HG03095 (cell line): Measurements from ENCODE around the gene BAIAP2L2.
"Not testable (repeated sequence)": the region's sequence is repeated elsewhere in the genome, so short reads cannot be mapped to it uniquely, and the experiment has no call there.

Experiments used
- ATAC-seq: cut with Tn5 transposase; IDR thresholded peaks from one replicate; pipeline ENCODE4 v1.9.1; 2021; ENCODE audit warnings: moderate library complexity; ENCODE audit not compliant: unreplicated experiment

BAIAP2L2 gene

DNA sequence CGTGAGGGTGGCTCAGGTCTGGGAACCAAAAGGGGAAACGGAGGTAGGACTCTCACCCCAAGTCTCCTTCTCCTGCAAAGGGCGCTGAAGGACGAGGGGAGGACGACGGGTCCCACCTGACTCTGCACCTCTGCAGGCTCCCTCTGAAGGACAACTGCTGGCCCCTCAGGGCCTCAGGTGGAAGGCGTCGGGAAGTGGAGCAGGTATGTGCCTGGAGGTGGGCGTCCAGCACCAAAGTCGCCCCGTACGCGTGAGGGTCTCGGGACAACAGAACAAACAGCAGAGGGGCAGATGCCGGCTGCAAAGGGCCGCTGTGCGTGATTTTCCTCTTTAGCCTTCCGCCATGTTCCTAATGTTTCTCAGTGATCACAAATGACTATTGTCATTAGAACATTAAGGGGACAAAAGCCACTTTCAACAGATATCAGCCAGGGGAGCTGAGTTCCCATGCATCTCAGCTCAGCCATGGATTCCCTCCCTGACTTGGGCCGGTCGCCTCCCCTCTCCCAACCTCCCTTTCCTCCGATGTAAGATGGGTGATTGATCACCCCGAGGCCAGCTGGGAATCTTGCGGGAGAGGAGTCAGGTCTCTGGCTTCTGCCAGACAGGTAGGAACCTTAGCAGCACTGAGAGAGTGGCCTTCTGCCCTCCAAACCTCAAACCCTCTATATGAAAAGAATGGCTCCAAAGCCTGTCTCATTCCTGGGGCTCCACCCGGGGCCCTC is 27.3 kb downstream of the BAIAP2L2 start:
- ATAC-seq: no peak

DNA sequence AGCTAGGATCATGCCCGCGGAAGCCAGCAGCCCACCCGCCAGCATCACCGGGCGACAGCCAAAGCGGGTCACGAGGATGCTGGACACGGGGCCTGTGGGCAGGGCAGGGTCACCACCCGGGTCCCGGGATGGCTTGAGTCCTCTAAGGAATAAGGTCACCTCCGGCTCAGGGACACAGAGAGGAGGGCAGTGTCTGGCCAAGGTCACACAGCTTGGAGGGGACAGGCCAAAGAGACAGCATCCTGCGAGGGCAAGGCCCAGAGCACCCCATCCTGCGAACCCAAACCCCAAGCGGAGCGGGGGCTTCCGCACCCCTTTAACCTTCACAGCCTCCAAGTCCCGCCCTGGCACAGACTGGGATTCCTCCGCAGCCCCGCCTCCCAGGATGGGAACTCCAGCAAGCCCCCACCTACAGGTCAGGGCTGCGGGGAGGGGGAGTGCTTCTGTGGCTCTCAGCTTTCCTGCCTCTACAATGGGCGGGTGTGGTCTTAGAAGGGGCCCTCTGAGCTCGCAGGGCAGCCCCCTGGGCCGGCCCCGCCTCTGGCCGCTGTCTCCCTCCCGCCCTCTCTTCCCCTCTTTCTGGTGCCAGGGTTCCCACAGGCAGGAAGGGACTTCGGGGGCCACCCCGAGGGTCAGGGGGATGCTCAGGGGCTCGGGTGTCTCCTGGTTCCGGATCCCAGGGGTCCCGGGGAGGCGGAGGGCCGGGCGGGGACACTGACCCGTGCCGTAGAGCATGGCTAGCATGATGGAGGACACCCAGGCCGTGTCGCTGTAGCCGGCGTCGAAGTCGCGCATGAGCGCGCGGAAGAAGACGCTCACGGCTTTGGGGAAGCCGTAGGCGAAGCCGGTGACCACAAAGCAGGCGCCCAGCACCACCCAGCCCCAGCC is 28.3 kb downstream of the BAIAP2L2 start:
- no peak for ATAC-seq

DNA sequence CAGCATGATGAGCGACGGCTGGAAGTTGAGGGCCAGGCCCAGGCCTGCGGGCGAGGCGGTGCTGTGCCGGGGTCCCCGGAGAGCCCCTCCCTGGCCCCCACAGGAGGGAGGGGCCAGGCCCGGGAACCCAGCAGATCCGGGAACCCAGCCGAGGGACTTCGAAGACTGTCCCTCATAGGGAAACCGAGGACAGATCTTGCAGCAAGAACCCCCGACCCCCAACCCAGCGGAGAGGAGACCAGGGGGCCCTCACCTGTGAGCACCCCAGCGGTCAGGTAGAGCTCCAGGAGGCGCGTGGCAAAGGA is 28.9 kb downstream of the BAIAP2L2 start:
- no peak for ATAC-seq

DNA sequence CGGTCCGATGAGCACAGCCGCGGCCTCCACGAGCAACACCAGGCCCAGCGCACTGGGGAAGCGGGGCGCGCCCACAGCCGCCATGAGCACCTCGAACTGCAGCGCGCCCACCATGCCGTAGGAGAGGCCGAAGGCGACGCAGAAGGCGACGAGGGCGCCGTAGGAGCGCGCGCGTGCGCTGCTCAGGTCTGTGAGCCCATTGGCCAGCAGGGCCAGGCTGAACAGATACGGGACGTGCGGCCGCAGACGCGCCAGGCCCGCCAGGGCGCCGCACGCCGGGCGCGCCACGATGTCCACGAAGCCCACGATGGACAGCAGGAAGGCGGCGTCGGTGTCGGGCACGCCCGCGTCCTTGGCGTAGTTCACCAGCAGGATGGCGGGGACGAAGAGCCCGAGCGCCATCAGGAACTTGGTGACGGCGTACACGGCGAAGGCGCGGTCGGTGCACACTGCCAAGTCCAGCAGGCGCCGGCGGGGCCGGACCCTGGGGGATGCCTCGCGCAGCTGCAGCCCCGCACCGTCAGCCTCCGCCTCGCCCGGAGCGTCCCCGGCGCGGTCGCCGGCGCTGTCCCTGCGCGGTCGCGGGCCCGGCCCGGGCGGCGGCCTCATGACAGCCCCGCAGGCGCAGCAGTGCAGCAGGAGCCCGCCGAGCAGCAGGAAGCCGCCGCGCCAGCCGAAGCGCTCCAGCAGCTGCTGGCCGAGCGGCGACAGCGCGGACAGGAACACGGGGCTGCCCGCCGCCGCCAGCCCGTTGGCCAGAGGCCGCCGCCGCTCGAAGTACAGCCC is 29.4 kb downstream of the BAIAP2L2 start:
- ATAC-seq: no peak

DNA sequence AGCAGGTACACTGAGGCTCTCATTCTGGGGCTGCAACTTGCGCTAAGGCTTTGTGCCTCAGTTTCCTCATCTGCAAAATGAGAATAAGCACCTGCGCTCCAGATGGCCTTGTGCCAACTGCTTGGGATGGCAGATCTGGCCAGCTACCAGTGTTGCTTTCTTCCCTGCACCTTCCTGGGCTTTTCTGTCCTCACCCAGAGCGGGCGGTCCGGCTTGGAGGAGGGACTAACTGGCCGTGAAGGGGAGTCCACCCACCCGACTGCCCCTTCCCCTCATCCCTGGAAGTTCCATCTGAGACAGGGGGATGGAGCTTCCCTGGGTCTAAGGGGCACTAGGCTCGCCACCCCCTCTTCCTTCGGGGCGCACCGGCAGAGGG is 30.0 kb downstream of the BAIAP2L2 start:
- ATAC-seq: no peak

DNA sequence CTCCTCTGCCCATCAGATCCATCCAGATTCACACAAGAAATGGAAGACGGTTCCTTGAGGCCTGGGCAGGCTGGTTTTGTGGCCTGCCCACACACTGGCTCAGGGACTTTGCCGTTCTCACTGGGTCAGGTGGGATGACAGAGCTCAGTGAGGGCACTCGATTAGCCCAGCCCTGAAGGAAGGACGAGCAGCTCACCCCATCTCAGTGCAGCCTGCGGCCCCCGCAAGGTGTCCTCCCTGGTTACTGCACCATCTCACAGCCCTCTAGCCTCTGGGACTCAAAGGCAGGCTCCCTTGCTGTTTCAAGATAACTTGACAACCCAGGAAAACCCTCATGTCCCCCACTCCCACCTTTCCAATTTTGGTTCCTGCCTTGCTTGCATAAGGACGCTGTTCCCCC is 30.7 kb downstream of the BAIAP2L2 start:
- no peak for ATAC-seq

DNA sequence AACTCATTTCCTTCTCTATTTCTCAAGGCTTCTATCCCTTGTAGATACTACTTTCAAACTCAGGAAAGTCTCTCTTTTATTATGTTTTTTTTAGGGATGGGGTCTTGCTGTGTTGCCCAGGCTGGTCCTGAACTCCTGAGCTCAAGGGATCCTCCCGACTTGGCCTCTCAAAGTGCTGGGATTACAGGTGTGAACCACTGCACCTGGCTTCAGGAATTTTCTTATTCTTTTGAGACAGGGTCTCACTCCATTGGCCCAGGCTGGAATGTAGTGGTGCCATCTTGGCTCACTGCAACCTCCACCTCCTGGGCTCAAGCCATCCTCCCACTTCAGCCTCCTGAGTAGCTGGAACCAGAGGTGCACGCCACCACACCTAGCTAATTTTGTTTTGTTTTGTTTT is 31.3 kb downstream of the BAIAP2L2 start:
- not testable (repeated sequence) for ATAC-seq

DNA sequence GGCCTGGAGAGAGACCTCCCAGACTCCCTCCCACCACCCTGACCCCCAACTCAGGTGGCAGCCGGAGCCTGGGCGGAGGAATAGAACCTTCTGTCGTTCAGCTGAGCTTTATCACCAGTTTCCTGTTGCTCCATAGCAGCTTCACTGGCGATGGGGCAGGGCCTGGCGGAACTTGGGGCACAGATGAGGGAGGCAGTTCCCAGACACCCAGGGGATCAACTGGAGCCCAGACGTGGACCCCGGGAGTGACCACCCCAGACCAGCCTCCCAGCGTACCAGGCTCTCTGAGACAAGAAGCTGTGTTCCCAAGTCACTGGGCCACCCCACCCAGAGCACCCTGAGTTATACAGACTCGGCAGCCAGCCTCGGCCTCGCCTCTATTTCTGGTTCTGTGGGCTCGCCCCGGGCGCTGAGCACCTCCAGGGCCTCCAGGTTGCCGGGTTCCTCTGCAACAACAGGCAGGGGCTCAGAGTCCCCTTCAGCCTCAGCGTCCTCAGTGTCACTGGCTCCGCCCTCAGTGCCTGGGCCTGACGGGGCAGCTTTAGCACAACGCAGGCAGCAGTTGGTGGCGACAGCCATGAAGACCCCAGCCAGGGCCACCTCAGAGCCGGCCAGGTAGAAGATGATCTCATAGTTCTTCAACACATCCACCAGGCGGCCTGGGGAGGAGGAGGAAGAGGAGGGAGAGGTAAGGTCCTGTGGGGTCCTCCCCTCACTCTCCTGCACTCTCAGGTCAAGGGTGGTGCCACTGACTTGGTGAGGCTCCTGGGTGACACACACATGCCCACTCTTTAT is 32.2 kb downstream of the BAIAP2L2 start:
- no peak for ATAC-seq

DNA sequence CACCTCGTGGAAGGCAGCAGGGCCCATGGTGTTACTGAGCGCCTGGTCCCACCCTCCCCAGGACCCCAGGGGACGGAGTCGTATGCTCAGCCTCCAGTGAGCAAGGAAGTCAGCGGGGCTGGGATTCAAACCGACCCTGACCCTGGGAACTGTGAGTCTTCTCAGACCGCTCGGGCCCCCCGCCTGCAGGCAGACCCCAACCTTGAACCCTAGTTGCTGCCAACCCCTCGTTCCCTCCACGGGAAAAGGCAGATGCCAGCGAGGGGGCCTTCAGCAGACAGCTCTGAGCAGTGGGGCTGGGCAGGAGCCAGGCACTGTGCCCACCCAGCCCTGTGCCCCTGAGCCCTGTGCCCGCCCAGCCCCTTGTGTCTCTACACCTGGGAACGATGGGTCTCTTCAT is 32.9 kb downstream of the BAIAP2L2 start:
- no peak for ATAC-seq

DNA sequence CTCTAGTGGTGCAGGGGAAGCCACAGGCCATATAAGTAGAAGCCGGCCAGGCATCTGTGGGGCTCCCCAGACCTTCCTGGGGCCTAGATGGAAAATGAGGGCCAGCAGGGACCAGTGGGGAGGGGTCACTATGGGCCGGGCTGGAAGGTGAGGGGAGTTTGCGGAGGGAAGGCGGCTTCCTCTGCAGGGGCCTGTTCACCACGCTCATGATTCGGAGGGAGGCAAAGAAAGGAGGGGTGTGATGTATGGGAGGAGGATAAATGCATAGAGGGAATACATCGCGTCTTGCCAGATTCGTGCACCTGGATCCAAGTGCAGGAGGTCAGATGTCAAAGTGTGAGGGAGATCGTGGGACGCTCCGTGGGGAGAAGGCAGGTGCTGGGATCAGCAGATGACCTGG is 33.4 kb downstream of the BAIAP2L2 start:
- no peak for ATAC-seq

DNA sequence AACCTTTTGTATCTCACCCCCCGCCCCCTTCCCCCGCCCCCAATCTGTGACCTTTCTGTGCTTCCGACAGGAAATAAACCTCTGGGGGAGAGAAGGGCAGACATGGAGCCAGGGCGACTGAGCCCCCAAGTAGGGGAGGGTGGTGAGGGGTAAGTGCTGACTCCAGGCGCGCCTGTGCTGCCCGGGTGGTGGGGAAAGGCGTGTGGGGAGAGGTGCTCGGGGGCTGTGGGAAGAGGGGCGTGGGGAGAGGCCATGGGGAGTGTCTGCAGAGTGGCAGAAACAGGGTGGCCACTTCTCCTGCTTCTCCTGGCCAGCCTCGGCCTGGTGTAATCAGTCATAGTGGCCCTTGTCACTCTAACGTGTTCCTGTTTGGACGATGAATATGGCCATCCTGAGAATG is 34.5 kb downstream of the BAIAP2L2 start:
- ATAC-seq: no peak

DNA sequence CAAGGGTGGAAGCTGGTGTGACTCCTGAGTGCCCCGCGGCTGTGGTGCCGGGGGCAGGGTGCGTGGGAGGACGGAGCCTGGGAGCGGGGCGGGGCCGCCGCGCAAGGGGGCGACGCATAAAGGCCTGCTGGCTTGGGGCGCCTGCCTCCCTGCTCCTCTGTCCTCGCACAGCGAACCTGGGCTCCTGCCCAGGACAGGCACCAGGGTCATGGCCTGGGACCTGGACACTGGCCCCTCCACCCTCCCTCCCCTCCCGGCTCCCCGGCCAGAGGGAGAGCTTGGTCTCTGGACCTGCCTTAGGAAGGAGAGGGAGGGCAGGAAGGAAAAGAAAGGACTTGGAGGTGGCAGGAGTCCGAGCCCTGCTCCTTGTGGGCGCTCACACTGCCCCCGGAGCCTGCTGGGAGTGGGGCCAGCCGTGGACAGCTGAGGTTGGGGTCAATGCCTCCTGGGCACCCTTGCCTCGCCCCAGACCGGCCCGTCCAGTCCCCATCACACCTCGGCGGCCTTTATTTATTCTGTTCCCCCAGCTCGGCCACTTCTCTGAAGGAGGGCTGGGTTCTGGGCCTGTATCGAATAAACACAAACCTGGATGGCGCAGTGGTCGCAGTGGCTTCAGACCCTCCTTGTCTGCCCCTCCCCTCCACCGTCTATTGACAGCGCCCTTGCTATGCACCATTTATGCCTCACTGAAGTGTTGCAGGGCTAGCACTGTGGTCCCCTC is 35.2 kb downstream of the BAIAP2L2 start:
- ATAC-seq: no peak

DNA sequence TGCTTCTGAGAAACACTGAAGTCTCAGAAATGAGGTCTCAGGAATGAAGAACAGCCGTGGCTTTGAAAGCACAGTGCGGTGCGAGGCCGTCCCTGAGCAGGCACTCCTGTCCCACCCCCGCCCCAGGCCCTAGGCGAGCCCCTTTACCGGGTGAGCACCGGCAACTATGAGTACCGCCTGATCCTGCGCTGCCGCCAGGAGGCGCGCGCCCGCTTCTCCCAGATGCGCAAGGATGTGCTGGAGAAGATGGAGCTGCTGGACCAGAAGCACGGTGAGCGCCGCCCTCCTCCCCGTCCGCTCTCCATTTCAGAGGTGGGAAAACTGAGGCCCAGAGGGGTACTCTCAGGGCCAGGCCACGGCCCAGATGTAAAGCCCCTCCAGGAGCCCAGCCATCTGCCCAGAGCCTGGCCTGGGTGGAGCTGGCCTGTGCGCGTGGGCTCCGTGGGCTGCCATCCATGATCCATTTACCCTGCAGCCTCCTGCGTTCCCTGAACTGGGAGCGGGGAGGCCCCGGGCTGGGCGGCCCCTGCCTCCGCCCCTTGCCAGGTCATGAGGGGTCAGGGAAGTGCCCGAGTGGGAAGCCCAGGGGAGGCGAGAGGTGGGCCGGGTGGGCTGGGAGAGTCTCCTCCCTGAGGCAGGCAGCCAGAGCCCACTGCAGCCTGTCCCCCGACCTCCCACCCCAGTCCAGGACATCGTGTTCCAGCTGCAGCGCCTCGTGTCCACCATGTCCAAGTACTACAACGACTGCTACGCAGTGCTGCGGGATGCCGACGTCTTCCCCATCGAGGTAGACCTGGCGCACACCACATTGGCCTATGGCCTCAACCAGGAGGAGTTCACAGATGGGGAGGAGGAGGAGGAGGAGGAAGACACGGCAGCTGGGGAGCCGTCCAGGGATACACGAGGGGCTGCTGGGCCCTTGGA is 36.0 kb downstream of the BAIAP2L2 start:
- no peak for ATAC-seq

DNA sequence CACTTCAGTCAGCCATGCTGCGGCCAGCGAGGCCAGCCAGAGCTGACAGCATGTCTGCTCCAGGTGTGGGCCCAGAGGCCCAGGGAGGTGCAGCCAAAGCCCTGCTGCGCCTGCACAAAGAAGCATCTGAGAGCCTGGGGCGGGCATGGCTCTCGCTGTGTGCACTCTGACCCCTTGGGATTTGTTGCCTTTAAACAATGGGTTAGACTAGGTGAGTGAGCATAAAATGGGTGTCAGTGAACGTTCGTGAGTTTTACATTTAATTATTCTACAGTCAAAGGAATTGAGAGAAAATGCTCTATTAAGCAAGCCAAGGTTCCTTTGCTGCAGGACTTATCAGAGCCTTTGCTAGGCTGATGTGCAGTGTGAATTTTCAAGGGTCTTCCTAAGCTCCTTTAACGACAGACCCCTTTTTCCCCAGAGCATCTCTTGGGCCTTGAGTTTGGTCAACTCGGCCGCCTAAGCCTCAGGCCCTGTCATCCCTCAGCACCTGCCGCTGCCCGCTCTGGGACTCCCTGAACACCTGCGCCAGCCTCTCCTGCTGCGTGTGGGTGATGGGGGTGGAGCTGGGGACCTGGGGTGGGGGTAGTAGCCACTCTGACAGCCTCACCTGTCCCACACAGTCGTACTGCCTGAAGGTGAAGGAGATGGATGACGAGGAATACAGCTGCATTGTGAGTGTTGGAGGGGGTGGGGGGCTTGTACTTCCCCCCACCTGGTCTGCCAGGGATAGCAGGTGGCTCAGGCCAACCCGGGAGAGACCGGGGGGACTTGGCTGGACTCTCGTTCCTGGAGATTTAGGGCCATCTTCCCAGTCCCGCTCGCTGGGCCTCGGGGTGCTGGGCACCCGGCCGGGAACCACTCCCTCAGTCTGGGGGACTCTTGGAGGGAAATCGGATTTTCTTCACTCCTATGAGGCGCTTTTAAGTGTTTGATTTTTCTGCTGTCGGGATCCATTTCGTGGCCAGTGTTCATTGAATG is 37.0 kb downstream of the BAIAP2L2 start:
- ATAC-seq: no peak

DNA sequence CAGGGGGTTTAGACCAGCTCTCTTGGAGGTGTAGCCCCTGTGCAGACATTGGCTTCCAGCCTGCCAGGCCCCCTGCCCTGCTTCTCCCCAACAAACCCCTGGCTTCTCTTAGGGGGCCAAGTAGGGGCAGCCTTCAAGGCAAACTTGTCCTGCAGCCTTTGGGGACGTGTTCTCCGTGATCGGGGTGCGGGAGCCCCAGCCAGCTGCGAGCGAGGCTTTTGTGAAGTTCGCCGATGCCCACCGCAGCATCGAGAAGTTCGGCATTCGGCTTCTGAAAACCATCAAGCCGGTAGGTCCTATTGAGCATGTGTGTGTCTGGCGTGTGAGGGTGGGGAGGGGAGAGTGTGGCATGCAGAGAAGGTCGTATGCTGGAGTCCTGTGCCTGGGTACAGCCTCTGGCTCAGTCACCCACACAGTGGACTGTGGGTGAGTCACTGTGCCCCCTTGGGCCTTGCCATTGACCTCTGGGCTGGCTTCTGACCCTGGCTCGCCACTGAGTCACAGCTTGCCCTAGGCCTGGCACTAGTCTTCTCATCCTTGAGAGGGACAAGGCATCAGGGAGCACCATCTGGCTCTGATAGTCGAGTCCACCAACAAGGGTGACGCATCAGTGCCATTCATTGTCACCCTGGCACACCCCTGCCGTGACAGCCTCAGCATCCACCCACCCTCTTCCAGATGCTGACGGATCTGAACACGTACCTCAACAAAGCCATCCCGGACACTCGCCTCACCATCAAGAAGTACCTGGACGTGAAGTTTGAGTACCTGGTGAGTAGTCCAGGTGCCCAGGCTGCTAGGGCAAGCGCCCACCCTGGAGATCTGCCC is 37.9 kb downstream of the BAIAP2L2 start:
- ATAC-seq: no peak

DNA sequence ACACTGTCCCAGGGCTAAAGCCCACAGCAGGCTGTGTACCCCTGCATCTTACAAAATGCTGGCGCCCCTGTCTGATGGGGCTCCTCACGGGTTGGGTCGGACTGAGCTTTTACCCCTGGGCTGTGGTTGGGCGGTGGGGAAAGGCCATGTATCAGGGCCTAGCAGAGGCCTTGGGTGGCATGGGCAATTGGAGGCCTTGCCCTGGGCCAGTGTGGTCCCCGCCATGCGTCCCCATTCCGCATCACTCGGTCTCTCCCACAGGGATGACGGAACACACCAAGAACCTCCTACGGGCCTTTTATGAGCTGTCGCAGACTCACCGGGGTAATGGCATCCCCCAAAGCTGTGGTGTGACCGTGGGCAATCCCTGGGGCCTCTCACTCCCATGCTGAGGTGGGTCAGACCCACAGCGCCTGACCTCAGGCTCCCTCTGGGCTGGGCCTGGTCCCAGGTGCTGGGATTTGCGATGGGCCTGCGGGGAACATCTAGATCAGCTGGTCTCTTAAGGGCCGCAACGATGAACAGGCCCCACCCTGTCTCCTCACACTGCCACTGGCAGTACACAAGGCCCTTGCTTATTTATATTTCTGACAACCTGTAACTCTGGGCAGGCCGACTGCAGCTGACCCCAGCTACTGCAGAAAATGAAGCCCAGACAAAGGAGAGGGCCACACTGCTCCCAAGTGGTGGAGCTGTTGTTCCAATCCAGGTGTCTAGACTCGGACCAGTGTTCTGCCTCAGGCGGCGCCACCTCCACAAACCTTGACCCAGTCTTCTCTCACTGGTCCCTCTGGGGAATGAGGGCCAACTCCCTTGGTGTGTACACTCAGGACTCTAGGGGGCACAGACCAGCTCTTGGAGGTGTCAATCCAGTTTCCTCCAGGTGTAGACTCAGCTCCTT is 38.8 kb downstream of the BAIAP2L2 start:
- ATAC-seq: no peak
